Uterus (tissue), 2 donors: Measurements from ENCODE around the gene ARHGEF10L.

Source experiments
- POLR2A ChIP-seq, 2 donors: fragments of 450-650 bp; IDR thresholded peaks; one replicate each; pipeline ENCODE4 v1.6.1; 2016; ENCODE audit warnings: antibody characterized with exemption in 2 of 2, mild to moderate bottlenecking in 1 of 2, moderate library complexity in 1 of 2
- TF ChIP-seq, protein P1 (sequence below), 4 experiments: fragments of 200-600 bp in 2 of 4; fragments of 450-650 bp in 2 of 4; sonication (generic) in 2 of 4; IDR thresholded peaks; one replicate each; pipeline ENCODE4 v1.5.1; 2016 to 2019; ENCODE audit warnings: antibody characterized with exemption in 4 of 4, mild to moderate bottlenecking in 2 of 4, moderate library complexity in 1 of 4

DNA sequence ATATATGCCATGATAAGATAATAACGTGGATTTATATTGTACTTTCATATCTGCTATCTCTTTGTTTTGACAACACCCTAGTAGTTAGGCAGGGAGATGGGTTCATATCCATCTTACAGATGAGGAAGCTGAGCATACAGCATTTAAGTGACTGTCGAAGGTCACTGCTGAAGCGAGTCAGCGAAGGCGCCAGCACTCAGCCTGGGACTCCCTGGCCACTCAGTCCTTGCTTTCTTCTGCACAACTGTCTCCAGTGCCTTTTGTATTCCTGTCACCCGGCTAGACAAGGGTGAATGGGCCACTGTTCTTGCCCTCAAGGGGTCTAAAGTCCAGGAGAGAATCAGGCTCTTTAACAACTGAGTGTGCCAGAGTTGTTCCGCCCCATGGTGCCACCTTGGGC, 3.1 kb downstream of the ARHGEF10L start:
- TF ChIP-seq, protein P1, sequence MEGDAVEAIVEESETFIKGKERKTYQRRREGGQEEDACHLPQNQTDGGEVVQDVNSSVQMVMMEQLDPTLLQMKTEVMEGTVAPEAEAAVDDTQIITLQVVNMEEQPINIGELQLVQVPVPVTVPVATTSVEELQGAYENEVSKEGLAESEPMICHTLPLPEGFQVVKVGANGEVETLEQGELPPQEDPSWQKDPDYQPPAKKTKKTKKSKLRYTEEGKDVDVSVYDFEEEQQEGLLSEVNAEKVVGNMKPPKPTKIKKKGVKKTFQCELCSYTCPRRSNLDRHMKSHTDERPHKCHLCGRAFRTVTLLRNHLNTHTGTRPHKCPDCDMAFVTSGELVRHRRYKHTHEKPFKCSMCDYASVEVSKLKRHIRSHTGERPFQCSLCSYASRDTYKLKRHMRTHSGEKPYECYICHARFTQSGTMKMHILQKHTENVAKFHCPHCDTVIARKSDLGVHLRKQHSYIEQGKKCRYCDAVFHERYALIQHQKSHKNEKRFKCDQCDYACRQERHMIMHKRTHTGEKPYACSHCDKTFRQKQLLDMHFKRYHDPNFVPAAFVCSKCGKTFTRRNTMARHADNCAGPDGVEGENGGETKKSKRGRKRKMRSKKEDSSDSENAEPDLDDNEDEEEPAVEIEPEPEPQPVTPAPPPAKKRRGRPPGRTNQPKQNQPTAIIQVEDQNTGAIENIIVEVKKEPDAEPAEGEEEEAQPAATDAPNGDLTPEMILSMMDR (IDR thresholded peaks at IDR 0.05), result no peak
- TF ChIP-seq POLR2A (IDR thresholded peaks at IDR 0.05), result no peak
